ENCODE results near the gene MEIS2.

DNA sequence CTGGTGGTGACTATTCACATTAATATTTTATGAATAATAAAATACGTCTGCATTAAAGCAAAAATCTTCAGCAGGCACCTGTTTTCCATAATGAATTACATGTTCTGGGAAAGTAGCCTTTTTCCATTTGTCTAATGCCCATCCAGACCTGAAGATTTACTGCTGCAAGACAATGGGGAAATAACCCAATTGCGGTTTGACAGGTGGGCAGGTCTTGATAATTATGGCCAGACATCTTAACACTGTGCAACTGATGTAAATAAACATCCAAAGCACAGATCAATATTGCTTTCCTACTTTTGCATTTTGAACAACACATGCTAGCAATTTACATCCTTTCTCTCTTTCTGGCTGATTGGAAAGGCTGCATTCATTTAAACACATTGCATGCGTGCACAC, 173.9 kb downstream of the MEIS2 start:
- TF ChIP-seq, protein P1, sequence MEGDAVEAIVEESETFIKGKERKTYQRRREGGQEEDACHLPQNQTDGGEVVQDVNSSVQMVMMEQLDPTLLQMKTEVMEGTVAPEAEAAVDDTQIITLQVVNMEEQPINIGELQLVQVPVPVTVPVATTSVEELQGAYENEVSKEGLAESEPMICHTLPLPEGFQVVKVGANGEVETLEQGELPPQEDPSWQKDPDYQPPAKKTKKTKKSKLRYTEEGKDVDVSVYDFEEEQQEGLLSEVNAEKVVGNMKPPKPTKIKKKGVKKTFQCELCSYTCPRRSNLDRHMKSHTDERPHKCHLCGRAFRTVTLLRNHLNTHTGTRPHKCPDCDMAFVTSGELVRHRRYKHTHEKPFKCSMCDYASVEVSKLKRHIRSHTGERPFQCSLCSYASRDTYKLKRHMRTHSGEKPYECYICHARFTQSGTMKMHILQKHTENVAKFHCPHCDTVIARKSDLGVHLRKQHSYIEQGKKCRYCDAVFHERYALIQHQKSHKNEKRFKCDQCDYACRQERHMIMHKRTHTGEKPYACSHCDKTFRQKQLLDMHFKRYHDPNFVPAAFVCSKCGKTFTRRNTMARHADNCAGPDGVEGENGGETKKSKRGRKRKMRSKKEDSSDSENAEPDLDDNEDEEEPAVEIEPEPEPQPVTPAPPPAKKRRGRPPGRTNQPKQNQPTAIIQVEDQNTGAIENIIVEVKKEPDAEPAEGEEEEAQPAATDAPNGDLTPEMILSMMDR (conservative IDR thresholded peaks at IDR 0.05; ENCODE audit: low read depth, low read length): no peak
- no peak for TF ChIP-seq EZH2 (IDR thresholded peaks at IDR 0.05; ENCODE audit: low read length, unreplicated experiment)
